GM19372 (cell line): ENCODE measurements around the gene ZNRF2.
"Not testable (repeated sequence)": the region's sequence is repeated elsewhere in the genome, so short reads cannot be mapped to it uniquely, and the experiment has no call there.

Experiments
- ATAC-seq: cut with Tn5 transposase; IDR thresholded peaks from one replicate; pipeline ENCODE4 v1.9.1; 2021; ENCODE audit warnings: mild to moderate bottlenecking, low read depth, moderate library complexity; ENCODE audit not compliant: unreplicated experiment

ZNRF2 gene

GRCh38 chr7:30349816-30350215 lies 65.4 kb downstream of the ZNRF2 start:
- no peak for ATAC-seq

- no peak for ATAC-seq
These were observed 66.9 kb downstream of the ZNRF2 start for GRCh38 chr7:30351286-30351685.

- no peak for ATAC-seq
These were observed 67.3 kb downstream of the ZNRF2 start for GRCh38 chr7:30351724-30352123.

GRCh38 chr7:30352169-30352568 lies 67.8 kb downstream of the ZNRF2 start:
- no peak for ATAC-seq

- no peak for ATAC-seq
These were observed 69.1 kb downstream of the ZNRF2 start for GRCh38 chr7:30353532-30353931.

GRCh38 chr7:30353932-30354607 lies 69.7 kb downstream of the ZNRF2 start:
- ATAC-seq, result no peak

- ATAC-seq, result no peak
These were observed 70.4 kb downstream of the ZNRF2 start for GRCh38 chr7:30354791-30355190.

GRCh38 chr7:30359957-30360356 lies 75.6 kb downstream of the ZNRF2 start:
- ATAC-seq, result no peak

- no peak for ATAC-seq
These were observed 79.6 kb downstream of the ZNRF2 start for GRCh38 chr7:30363778-30364563.

GRCh38 chr7:30364773-30365172 lies 80.4 kb downstream of the ZNRF2 start:
- no peak for ATAC-seq

- no peak for ATAC-seq
These were observed 81.2 kb downstream of the ZNRF2 start for GRCh38 chr7:30365621-30366020.

- ATAC-seq, result no peak
These were observed 82.2 kb downstream of the ZNRF2 start for GRCh38 chr7:30366606-30367005.

- ATAC-seq, result no peak
These were observed 83.2 kb downstream of the ZNRF2 start for GRCh38 chr7:30367561-30367960.

GRCh38 chr7:30369879-30370278 lies 85.5 kb downstream of the ZNRF2 start:
- no peak for ATAC-seq

- ATAC-seq, result no peak
These were observed 86.9 kb downstream of the ZNRF2 start for GRCh38 chr7:30371321-30371720.

GRCh38 chr7:30378275-30378674 lies 93.9 kb downstream of the ZNRF2 start:
- no peak for ATAC-seq

GRCh38 chr7:30379131-30379530 lies 94.7 kb downstream of the ZNRF2 start:
- ATAC-seq, result no peak

- no peak for ATAC-seq
These were observed 95.3 kb downstream of the ZNRF2 start for GRCh38 chr7:30379741-30380140.

GRCh38 chr7:30380294-30380693 lies 95.9 kb downstream of the ZNRF2 start:
- ATAC-seq, result no peak

GRCh38 chr7:30380824-30381223 lies 96.4 kb downstream of the ZNRF2 start:
- ATAC-seq, result not testable (repeated sequence)

GRCh38 chr7:30382607-30383006 lies 98.2 kb downstream of the ZNRF2 start:
- no peak for ATAC-seq

GRCh38 chr7:30389791-30390190 lies 105.4 kb downstream of the ZNRF2 start:
- ATAC-seq, result no peak
